GM19351 (cell line): ENCODE measurements around the gene GNS.

Experiments used
- ATAC-seq: cut with Tn5 transposase; IDR thresholded peaks from one replicate; pipeline ENCODE4 v1.9.1; 2021; ENCODE audit warnings: mild to moderate bottlenecking, moderate library complexity; ENCODE audit not compliant: unreplicated experiment

The GNS gene

DNA sequence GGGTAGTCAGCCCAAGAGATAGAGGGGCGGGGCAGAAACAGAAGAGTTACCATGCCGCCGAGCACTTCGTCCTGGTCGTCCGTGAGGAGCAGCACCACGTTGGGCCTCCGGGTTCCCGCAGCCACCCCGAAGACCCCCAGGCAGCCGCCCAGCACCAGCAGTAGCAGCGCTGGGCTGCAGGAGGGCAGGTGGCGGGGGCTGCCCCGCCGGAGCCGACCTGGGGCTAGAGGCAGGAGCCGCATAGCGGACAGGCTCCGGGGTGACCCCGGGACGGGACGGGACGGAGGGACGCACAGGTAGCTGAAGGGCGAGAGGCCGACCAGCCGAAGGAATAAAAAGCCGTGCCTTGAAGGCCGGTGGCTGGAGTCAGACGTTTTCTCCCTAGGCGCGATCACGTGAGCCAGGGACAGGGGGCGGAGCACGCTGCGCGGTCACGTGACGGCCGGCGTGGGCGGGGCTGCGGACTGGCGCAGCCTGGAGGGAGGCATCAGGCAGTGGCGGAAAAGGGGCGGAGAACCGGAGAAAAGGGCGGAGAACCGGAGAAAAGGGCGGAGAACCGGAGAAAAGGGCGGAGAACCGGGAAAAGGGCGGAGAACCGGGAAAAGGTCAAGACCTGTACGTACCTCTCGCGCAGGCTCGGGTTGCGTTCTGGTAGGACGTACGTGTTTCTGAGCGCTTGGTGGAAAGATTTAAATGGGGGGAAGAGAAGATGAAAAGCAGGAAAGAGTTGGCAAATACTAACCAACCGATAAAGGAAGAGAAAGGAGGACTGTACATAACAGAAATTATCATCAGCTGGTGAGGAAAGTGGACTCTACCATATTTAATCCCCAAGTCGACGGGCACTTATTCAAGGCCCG, at the start of gene GNS:
Gene GNS (minus strand): TSS at position 372 of the 860 bp plus-strand sequence. CDS start 130 bp downstream, at position 242.
- peak; percentile 70 for ATAC-seq

DNA sequence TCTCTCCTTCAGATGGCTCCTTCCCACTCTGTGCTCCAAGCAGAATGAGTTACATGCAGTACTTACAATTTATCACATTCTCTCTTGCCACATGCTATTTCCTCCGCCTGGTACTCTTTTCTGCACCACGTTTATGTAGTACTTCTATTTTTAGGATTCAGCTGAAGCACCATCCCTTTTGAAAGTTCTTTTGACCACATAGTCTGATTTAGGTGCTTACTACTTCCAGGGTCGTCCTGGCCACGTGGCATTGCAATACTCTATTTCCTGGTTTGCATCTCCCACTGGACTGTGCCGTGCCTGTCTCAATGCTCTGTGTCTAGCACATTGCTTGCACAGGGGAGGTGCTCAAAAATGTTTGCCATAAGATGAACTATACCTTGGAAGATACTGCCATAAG, 48.9 kb upstream of the GNS start:
- no peak for ATAC-seq

DNA sequence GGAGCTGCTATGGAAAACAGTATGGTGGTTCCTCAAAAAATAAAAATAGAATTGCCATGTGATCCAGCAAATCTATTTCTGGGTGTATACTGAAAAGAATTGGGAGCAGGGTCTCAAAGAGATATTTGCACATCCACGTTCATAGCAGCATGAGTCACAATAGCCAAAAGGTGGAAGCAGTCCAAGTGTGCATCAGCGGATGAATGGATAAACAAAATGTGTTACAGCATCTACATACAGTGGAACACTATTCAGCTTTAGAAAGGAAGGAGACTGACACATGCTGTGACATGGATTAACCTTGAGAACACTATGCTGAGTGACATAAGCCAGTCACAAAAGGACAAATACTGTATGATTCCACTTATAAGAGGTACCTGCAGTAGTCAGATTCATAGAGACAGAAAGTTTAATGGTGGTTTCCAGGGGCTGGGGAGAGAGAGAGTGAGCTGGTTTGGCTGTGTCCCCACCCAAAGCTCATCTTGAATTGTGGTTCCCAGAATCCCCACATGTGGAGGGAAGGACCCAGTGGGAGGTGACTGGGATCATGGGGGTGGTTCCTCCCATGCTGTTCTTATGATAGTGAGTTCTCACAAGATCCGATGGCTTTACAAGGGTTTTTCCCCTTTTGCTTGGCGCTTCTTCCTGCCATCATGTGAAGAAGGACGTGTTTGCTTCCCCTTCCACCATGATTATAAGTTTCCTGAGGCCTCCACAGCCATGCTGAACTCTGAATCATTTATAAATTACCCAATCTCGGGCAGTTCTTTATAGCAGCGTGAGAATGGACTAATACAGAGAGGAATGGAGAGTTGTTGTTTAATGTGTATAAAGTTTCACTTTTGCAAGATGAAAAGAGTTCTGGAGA, 47.6 kb upstream of the GNS start:
- no peak for ATAC-seq

DNA sequence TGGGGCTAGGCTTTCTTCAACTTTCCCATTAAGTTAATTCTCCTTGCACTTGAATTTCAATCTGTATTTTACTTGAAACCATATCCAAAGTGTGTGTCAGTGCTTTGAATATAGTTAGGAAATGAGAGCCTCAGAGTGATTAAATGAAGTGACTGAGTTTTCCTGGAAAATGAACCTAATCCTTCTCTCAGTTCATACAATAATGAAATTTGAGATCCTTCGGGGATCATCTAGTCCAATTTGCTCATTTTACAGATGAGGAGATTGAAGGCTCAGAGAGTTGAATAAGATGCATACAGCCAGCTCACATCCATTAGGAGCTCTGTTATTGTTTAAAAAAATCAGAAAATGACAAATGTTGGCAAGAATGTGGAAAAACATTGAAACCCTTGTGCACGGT, 47.0 kb upstream of the GNS start:
- ATAC-seq, result no peak

DNA sequence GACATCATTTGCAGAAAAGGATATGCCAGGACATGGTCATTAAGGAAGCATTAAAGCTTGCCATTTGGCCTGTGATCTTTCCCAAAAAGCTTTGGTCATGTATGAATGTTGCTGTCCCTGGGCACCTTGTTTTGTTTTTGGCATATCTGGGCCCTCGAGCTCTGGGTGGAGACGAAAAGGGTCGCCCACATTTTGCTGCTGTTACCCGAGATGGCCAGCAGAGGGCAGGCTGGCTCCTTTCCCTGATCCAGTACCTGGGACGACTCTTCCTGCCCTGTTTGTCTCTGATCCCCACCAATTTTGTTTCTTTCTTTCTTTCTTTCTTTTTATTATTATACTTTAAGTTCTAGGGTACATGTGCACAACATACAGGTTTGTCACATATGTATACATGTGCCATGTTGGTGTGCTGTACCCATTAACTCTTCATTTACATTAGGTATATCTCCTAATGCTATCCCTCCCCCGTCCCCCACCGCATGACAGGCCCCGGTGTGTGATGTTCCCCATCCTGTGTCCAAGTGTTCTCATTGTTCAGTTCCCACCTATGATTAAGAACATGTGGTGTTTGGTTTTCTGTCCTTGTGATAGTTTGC, 43.1 kb upstream of the GNS start:
- peak; percentile 63 for ATAC-seq

DNA sequence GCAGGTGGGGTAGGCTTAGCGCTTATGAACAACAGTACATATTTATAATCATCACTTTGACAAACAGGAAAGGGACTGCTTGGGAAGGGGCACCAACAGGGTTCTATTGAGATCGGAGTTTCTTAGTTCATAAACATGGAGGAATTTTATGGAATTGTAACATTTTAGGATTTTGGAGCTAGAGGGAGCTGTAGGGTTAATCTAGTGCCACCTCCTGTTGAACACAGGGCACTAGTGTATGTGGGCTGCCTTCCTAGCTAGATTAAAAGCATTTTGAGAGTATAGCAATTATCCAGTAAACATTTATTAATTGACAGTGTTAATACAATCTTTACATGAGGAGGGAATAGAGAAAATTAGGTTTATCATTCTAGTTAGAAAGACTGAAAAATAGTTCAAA, 42.2 kb upstream of the GNS start:
- ATAC-seq, result no peak

DNA sequence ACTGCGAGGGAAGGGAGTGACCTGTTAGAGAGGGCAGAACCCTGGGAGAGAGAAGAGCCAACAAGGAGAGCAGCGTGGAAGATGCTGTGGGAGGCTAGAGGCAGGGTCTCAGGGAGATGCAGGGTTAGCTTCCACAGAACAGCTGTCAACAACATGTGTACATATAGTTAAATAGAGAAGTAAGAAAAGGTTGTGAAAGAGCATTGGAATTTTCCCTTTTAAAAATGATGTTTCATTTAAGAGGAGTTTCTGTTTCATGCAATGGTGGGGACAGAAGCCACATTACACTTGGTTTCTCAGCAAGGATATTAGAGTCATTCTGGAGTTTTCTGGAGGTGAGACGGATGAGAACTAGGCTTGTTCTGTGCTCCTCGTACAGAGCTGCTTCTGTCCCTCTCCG, 41.4 kb upstream of the GNS start:
- ATAC-seq, result peak; percentile 63

DNA sequence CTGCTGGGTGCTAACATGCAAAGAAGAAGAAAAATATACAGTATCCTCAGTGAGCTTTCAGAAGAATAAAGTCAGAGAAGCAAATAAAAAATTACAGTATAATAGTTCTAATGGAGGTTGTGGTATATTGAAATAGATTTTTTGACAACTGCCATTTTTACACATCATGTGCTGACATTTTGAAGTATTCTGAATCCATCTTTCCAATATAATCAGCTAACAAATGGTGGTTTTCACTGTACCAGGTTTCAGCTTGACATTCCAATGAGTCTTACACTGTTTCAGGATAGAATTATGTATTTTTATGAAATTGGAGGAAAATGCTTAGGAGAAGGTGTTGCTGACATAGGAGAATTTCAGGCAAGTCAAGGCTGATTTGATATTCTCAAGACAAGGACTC, 39.0 kb upstream of the GNS start:
- ATAC-seq, result no peak

DNA sequence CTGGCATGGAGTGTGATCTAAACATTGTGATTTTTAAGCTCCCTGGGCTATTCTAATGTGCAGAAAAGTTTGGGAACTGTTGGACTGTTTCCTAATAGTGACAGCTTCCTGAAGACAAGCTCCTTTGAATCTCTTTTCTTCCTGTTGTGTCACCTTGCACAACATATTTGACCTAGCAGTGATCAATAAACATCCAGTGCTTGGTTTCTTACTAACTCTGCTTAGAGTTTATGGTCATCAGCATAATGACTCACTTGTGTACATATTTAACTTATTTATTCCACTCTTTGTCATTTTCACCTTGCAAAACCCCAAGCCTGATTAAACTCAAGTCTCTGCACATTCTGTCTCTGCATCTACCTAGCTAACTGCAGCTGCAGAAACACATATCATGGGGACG, 38.0 kb upstream of the GNS start:
- ATAC-seq, result no peak

DNA sequence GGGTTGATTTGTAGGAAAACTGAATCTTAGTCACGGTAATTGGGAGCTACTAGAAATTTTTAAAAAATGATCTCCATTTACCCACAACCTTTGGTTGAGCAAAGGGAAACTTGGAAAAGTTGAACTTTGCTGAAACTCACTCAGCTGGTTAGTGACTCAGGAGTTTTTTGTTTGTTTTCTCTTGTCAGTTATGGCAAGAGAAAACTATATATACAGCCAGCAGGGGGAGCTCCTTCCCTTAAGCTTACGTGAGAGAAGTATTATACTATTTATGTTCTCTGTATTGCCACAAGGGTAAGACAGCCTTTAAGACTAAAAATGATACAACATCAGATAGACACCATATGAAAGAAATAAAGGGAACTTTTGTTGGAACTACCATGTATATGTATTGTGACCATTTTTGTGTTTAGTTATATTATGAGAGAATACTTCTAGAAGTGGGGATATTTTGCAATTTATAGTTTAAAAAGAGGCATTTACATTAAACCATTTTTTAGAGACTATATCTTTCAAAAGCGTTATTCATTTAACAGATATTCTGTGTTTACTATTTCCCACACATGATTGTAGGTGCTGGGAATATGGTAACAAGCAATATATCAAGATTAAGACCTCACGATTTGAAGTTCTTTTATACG, 37.1 kb upstream of the GNS start:
- peak; percentile 79 for ATAC-seq

DNA sequence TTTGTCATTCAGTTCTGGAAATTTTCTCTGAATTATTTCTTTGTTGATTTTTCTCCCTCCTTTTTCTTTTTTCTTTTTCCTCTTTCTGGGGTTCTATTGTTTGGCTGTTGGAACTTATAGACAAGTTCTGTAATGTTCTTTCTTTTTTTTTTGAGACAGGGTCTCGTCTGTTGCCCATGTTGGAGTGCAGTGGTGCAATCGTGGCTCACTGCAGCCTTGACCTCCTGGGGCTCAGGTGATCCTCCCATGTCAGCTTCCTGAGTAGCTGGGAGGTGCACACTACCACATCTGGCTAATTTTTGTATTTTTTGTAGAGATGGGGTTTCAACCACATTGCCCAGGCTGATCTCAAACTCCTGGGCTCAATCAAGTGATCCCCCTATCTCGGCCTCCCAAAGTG, 35.1 kb upstream of the GNS start:
- no peak for ATAC-seq

DNA sequence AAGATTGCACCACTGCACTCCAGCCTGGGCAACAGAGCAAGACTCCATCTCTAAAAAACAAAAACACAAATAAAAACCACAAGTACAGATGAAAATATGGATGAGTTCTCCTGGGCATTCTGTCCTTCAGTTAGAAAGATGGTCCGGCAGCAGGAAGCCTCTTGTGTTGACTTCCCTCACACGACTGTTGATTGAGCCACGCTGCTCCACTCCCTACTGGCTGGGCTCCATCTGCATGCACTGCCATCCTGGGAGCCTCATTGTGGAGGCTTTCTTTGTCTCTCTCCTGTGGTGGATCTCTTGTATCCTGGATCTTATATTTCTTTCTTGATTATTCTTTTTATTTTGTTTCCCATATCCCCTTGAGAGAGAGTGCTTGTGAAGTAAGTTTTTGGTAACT, 34.4 kb upstream of the GNS start:
- ATAC-seq, result no peak

DNA sequence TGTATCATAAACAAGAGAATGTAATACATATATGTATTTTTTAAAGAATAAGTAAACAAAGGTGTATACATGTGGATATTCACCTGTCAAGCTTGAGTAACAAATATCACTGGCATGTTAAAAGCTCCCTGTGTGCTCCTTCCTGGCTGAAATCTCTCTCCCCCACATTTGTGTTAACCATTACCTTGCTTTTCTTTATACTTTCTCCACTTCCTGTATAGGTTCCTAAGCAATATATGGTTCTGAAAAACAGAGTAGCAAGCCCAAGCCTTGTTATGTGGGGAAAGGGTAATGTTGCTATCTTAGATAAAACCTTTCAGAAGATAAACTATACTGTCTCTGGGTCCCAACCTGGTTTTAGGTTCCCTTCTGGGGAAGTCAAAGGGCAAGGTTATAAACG, 32.9 kb upstream of the GNS start:
- no peak for ATAC-seq

DNA sequence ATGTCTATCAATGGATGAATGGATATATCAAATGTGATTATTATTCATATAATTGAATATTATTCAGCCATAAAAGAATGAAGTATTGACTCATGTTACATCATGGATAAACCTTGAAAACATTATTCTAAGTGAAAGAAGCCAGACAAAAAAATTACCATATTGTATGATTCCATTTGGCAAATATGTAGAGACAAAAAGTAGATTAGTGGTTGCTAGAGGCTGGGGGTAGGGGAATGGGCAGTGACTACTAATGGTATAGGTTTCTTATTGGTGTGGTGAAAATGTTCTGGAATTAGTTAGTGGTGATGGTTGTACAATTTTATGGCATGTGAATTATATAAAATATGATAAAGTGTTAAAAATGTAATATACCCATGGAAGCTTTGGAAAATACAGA, 31.8 kb upstream of the GNS start:
- no peak for ATAC-seq

DNA sequence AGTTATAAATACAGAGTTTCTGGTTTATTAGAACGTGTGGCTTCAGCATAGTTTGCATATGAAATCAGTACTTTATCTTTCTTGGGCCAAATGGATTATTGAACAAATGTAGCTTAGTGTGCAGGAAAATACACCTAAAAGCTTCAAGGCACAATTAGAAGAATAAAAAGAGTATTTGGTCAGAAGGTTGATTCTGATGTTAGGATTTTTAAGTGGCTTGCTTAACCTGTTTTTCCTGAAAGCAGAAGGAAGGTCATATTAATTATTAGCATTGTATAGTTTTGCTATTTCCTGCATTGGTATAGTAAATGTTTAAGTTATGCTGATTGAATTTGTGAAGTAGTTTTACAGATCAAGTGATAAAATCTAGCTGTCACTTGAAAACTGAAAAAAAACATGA, 31.0 kb upstream of the GNS start:
- ATAC-seq, result no peak

DNA sequence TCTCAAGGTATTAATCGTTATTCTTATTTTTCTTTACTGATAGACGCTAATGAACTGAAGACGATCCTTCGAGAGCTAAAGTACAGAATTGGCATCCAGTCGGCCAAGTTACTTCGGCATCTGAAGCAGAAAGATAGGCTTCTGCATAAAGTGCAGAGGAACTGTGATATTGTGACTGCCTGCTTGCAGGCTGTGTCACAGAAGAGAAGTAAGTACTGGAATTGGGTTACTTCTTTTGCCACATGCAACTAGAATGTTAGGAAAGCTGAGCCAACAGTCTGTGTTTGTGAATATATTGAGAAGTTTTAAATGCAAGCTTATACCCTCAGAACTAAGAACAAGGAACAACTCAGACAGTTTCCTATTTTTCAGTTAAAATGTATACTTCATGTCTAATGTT, 26.6 kb upstream of the GNS start:
- no peak for ATAC-seq

DNA sequence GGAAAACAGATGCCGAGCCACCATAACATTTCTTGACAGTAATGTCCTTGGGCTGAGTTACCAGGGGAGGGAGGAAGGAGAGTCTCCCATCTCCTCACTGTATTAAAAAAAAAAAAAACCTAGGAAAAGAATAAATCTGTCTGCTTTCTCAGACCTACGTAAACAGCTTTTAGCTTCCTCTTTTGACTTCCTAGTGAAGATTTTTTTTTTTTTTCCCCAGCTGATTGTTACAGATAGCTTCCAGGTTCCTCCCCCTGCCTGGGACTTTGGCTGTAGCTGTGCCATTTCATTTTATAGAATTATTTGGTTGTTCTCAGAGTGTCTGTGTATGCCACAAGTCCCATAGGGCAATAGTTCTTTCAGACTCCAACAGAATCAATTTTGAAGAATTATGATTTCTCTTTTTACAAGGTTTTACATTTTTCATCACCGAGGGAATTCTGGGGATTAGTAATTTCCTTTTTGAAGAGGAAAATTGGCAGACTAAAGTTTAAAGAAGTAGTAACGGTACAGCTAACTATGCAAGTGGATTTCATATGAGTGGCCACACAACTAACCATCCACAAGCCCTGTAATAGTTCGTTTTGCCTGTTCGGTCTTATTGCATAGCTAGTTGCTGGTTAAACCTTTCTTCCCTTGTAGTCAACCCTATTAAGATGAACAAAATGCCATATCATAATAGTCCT, 23.1 kb upstream of the GNS start:
- no peak for ATAC-seq

DNA sequence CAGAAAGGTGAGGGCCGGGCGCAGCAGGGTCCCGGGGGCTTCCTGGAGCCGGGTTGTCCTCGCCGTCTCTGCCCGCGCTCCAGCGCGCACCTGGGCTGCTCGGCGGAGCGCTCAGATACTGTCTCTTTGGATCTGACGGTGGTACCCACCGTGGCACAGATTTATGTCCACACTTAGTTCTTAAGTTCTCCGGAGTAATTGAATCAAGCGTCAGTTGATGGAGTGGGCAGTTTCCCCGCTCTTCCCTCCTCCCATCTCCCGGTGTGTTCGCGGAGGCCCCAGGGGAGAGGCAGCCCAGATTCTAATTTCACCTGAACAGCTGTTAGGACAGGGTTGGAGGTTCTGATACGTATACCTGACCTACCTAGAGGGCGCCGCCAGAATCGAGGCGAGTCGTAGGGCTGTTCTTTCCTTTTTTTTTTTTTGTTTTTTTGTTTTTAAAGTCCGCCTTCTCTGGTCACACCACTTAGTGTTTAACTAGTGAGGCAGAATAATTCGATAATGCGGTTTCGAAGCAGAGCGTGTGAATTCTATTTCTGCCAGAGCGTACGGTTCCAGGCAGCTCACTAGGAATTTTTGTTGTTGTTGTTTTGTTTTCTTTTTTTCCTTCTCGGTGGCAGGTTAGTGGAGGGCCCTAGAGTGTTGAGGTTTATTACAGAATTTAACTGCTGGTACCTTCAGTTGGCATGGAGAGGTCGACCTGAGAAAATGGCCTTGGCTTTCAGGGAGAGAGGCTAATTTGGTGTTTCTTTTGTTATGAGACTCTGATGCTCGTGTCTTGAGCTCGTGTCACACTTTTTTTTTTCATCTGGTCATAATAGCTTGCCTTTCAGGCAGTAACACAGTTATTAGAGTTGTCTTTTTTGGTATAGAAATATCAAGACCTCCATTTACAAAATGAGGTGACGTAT, 22.3 kb upstream of the GNS start:
- peak; percentile 26 for ATAC-seq

DNA sequence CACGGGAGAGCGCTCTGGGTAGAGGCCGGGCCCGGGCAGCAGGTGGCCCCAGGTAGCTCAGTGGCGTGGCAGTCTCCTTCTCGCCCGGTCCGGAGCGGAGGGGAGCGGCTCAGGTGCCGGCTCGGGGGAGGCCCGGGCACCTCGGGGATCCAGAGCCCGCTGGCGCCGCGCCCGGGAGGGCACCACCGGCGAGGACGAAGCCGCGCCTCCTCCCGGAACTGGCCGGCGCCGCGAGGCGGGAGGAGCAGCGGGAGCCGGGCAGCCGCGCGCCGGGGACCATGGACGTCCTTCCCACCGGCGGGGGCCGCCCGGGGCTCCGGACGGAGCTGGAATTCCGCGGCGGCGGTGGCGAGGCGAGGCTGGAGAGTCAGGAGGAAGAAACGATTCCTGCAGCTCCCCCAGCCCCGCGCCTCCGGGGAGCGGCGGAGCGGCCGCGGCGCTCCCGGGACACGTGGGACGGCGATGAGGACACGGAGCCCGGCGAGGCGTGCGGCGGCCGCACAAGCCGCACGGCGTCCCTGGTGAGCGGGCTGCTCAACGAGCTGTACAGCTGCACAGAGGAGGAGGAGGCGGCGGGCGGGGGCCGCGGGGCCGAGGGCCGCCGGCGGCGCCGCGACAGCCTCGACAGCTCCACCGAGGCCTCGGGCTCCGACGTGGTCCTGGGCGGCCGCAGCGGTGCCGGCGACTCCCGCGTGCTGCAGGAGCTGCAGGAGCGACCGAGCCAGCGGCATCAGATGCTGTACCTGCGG, 21.5 kb upstream of the GNS start:
- peak; percentile 57 for ATAC-seq
